Gastrocnemius medialis (tissue), 4 donors: ENCODE data around the gene PIGM. TPM values are rescaled to one million over a fixed set of nuclear protein-coding genes. Genes with fewer than 3 reads are reported as not detected.
A peak's percentile ranks its signal among the peaks of the same experiment; 100 is the strongest.

Experiments used
- ATAC-seq, 2 donors: fragments of 150-250 bp; one replicate each; pipeline ENCODE4 v1.9.1; 2016
- DNase-seq, 2 donors: peaks; one replicate each; pipeline ENCODE4 v3.0.0-alpha.2; 2019
- H3K27ac ChIP-seq, 4 donors: fragments of 200-600 bp; sonication (generic); 1 replicate in 1 of 4; 2 replicates in 3 of 4; pipeline ENCODE4 v1.5.1; 2016 to 2018; ENCODE audit warnings: mild to moderate bottlenecking in 2 of 4, moderate library complexity in 1 of 4
- H3K27me3 ChIP-seq, 3 donors: fragments of 200-600 bp; sonication (generic) in 2 of 3; 1 replicate in 1 of 3; 2 replicates in 2 of 3; pipeline versions ENCODE4 v1.5.1 to v1.6.0; 2016 to 2019; ENCODE audit warnings: mild to moderate bottlenecking in 1 of 3, moderate library complexity in 1 of 3
- H3K36me3 ChIP-seq, 2 donors: fragments of 200-600 bp; sonication (generic) in 1 of 2; one replicate each; pipeline ENCODE4 v1.5.1; 2017 to 2018
- H3K4me1 ChIP-seq, 2 donors: fragments of 200-600 bp; sonication (generic) in 1 of 2; one replicate each; pipeline ENCODE4 v1.5.1; 2016 to 2017; ENCODE audit warnings: mild to moderate bottlenecking in 2 of 2
- H3K4me3 ChIP-seq, 4 donors: fragments of 200-600 bp; sonication (generic) in 3 of 4; 1 replicate in 1 of 4; 2 replicates in 3 of 4; pipeline ENCODE4 v1.5.1; 2016 to 2019; ENCODE audit warnings: mild to moderate bottlenecking in 2 of 4
- H3K9me3 ChIP-seq, 3 donors: fragments of 200-600 bp; sonication (generic) in 2 of 3; 1 replicate in 1 of 3; 2 replicates in 2 of 3; pipeline ENCODE4 v1.5.1; 2016 to 2019
- CTCF ChIP-seq, 5 experiments: fragments of 450-650 bp in 3 of 5; fragments of 200-600 bp in 2 of 5; sonication (generic) in 2 of 5; IDR thresholded peaks in 4 of 5; conservative IDR thresholded peaks in 1 of 5; 1 replicate in 4 of 5; 2 replicates in 1 of 5; pipeline ENCODE4 v1.5.1; 2016 to 2019; ENCODE audit warnings: antibody characterized with exemption in 5 of 5, mild to moderate bottlenecking in 3 of 5, moderate library complexity in 3 of 5
- POLR2A ChIP-seq, 2 donors: fragments of 450-650 bp; IDR thresholded peaks; one replicate each; pipeline ENCODE4 v1.6.1; 2017; ENCODE audit warnings: antibody characterized with exemption in 2 of 2, mild to moderate bottlenecking in 2 of 2, moderate library complexity in 2 of 2
- in situ Hi-C, 4 donors: fragments of 200-750 bp; cut with MboI; loops; one replicate each; pipeline versions ENCODE4 v1.15.0 to v1.8.0; 2017; ENCODE audit warnings: low sequenced_read_pairs in 4 of 4
- intact Hi-C: fragments of 100-400 bp; cut with DNase I; formaldehyde crosslinking; loops from one replicate; pipeline ENCODE4 v1.15.1; 2023; ENCODE audit warnings: low total_unique reads
- total RNA-seq, 4 donors: library from RNA; depleted of rRNA; stranded (reverse); fragments of >200 nt; gene quantifications; one replicate each; pipeline versions ENCODE4 v1.1.0 to v1.2.3, GENCODE V29; 2016

PIGM gene
- total RNA-seq, 4 donors from 2014 or later, result 0.55 to 0.75 (median 0.72) TPM

- no peak for TF ChIP-seq CTCF (IDR thresholded peaks at IDR 0.05 in 4 of 5, conservative IDR thresholded peaks at IDR 0.05 in 1 of 5)
- TF ChIP-seq POLR2A (IDR thresholded peaks at IDR 0.05), result no peak
- DNase-seq, result no peak
- ATAC-seq, result no peak
- intact Hi-C loops, result no loop called here
- in situ Hi-C loops, result no loop called here
- Histone ChIP-seq H3K36me3 (no peaks in the 10 kb centered on the region), H3K27me3 (no peaks in the 10 kb centered on the region), H3K27ac (no peak overlapping the region), H3K4me3 (no peak overlapping the region), H3K4me1 (no peaks in the 10 kb centered on the region), H3K9me3 (no peaks in the 10 kb centered on the region)
These were observed 31.4 kb upstream of the PIGM start for GRCh38 chr1:160063176-160063575.

GRCh38 chr1:160062230-160062532, 30.4 kb upstream of the PIGM start:
- Histone ChIP-seq H3K4me1 (no peaks in the 10 kb centered on the region), H3K27me3 (no peaks in the 10 kb centered on the region), H3K4me3 (no peak overlapping the region), H3K36me3 (no peaks in the 10 kb centered on the region), H3K27ac (no peak overlapping the region), H3K9me3 (no peaks in the 10 kb centered on the region)
- ATAC-seq, result no peak
- no peak for DNase-seq
- no peak for TF ChIP-seq POLR2A (IDR thresholded peaks at IDR 0.05)
- no peak for TF ChIP-seq CTCF (IDR thresholded peaks at IDR 0.05 in 4 of 5, conservative IDR thresholded peaks at IDR 0.05 in 1 of 5)
- intact Hi-C loops (no loop called here), in situ Hi-C loops (no loop called here)

GRCh38 chr1:160061369-160062229, 29.8 kb upstream of the PIGM start:
- ATAC-seq, result no peak
- in situ Hi-C loops, result no loop called here
- no peak overlapping the region for H3K27ac ChIP-seq

GRCh38 chr1:160058087-160058486, 26.3 kb upstream of the PIGM start:
- H3K9me3 ChIP-seq, result no peaks in the 10 kb centered on the region
- no peak overlapping the region for H3K27ac ChIP-seq
- H3K4me1 ChIP-seq, result no peaks in the 10 kb centered on the region
- in situ Hi-C loops (no loop called here), intact Hi-C loops (no loop called here)
- DNase-seq, result no peak
- no peak overlapping the region for H3K4me3 ChIP-seq
- no peak for ATAC-seq
- no peaks in the 10 kb centered on the region for H3K27me3 ChIP-seq
- TF ChIP-seq POLR2A (IDR thresholded peaks at IDR 0.05) (no peak), CTCF (IDR thresholded peaks at IDR 0.05 in 4 of 5, conservative IDR thresholded peaks at IDR 0.05 in 1 of 5) (peak in 1 of 5 experiments; percentile 9)
- H3K36me3 ChIP-seq, result no peaks in the 10 kb centered on the region

More at GRCh38 chr1:160061369-160062229, 29.8 kb upstream of the PIGM start:
- Histone ChIP-seq H3K4me3 (no peak overlapping the region), H3K27me3 (no peaks in the 10 kb centered on the region), H3K4me1 (no peaks in the 10 kb centered on the region), H3K9me3 (no peaks in the 10 kb centered on the region), H3K36me3 (no peaks in the 10 kb centered on the region)
- intact Hi-C loops, result no loop called here
- no peak for DNase-seq
- TF ChIP-seq CTCF (IDR thresholded peaks at IDR 0.05 in 4 of 5, conservative IDR thresholded peaks at IDR 0.05 in 1 of 5), result no peak
- no peak for TF ChIP-seq POLR2A (IDR thresholded peaks at IDR 0.05)
